Fibroblast of villous mesenchyme (primary cell): Measurements from ENCODE around the gene HOXB8. TPM values are rescaled to one million over a fixed set of nuclear protein-coding genes. Genes with fewer than 3 reads are reported as not detected.

Source experiments
- DNase-seq: peaks from one replicate; pipeline ENCODE4 v3.0.0-alpha.2; 2010; ENCODE audit warnings: low read depth
- H3K4me3 ChIP-seq: 2 replicates; pipeline ENCODE4 v1.5.1; 2011; ENCODE audit warnings: low read depth, mild to moderate bottlenecking, low read length
- CTCF ChIP-seq: IDR thresholded peaks from 2 replicates; pipeline ENCODE4 v1.5.1; 2012; ENCODE audit warnings: low read depth, mild to moderate bottlenecking, low read length; ENCODE audit not compliant: insufficient read depth
- small RNA-seq: library from RNA; depleted of rRNA; stranded (forward); fragments of <200 nt; gene quantifications from one replicate; pipeline ENCODE3, GENCODE V24; 2012
- total RNA-seq: library from RNA; depleted of rRNA; stranded (reverse); fragments of >200 nt; gene quantifications from 2 replicates; pipeline ENCODE4 v1.2.3, GENCODE V29; 2012

HOXB8 gene
- total RNA-seq, 1 donor = not detected

DNA sequence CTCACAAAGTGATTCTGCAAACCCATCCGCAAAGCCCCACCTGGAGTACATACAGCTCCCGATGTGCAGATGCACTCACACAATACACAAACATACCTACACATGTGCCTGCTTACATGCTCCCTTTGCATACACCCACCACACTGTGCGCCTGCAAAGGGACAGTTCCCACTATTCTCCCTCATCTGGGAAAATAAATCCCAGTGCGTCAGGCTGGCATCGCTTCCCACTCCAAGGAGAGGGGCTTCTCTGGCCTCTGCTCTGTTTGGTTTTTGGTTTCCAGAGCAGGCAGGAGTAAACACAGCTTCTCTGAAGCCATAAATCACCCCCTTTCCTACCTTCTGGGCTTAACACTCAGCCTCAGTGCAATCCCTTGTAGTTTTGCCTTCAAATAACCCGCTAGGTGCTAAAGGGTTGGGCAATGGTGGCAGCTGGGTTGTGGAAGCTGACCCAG is 51.7 kb downstream of the HOXB8 start:
- no peak overlapping the region for H3K4me3 ChIP-seq
- DNase-seq = no peak

DNA sequence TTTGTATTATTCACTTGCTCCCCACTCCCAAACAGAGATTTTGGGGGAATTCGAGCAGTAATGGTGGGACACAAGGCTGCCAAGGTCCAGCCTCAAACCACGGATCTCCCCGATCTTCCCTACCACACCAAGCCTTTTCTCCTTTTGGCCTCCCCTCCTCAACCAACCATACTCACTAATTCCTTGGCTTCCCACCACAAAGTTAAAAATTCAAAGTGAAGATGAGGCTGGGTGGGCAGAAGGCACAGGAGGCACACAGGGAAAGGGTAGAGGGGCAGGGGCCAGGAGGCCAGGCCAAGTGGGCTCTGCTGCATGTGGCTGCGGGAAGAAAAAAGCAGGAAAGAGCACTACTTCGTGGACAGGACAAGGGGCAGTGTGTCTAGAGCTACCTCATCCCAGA is 52.2 kb downstream of the HOXB8 start:
- DNase-seq = no peak
- TF ChIP-seq CTCF = no peak
- no peak overlapping the region for H3K4me3 ChIP-seq

More for the DNA sequence above, 51.7 kb downstream of the HOXB8 start:
- TF ChIP-seq CTCF = no peak

Small RNA genes within 50 kb of the gene (small RNA-seq; reads per million reads assigned to genes)
- gene MIR196A1 = 5.6 reads per million, percentile 83 among the genes with 10 or more reads in this experiment

Other genes starting within 250 kb of the HOXB8 start
- gene SKAP1, start 185.1 kb downstream of the HOXB8 start, total RNA-seq = not detected in 2 replicates
- gene HOXB1, start 84.3 kb downstream of the HOXB8 start, total RNA-seq = not detected in 2 replicates
- gene HOXB2, start 70.2 kb downstream of the HOXB8 start, total RNA-seq = 4.3 and 4.5 TPM in 2 replicates
- 1.7 and 1.9 TPM in 2 replicates for gene HOXB4, start 36.9 kb downstream of the HOXB8 start, total RNA-seq
- gene HOXB3, start 25.1 kb downstream of the HOXB8 start, total RNA-seq = 4.3 and 7.1 TPM in 2 replicates
- gene HOXB5, start 21.5 kb downstream of the HOXB8 start, total RNA-seq = 0.32 and 0.43 TPM in 2 replicates
- 1.3 and 1.6 TPM in 2 replicates for gene HOXB6, start 10.3 kb downstream of the HOXB8 start, total RNA-seq
- 1.7 and 2.6 TPM in 2 replicates for gene HOXB7, start 4.3 kb downstream of the HOXB8 start, total RNA-seq
- gene HOXB9, start 11.1 kb upstream of the HOXB8 start, total RNA-seq = not detected in 2 replicates
- gene PRAC1, start 107.2 kb upstream of the HOXB8 start, total RNA-seq = not detected in 2 replicates
- gene PRAC2, start 107.9 kb upstream of the HOXB8 start, total RNA-seq = not detected in 2 replicates
- under 0.01 and 0.32 TPM in 2 replicates for gene HOXB13, start 113.5 kb upstream of the HOXB8 start, total RNA-seq
- gene TTLL6, start 201.9 kb upstream of the HOXB8 start, total RNA-seq = under 0.01 TPM in 2 replicates
- 93.7 and 98.9 TPM in 2 replicates for gene CALCOCO2, start 215.7 kb upstream of the HOXB8 start, total RNA-seq